Stomach (tissue), 4 donors: ENCODE data around the gene TXNRD3.

Source experiments
- CTCF ChIP-seq, 7 experiments: fragments of 450-650 bp in 4 of 7; fragments of 200-600 bp in 3 of 7; sonication (generic) in 3 of 7; IDR thresholded peaks; one replicate each; pipeline ENCODE4 v1.5.1; 2016 to 2019; ENCODE audit warnings: antibody characterized with exemption in 7 of 7, control low read depth in 2 of 7, mild to moderate bottlenecking in 1 of 7
- EP300 ChIP-seq: sonication (generic); formaldehyde crosslinking; IDR thresholded peaks from one replicate; pipeline ENCODE4 v1.6.1; 2017; ENCODE audit warnings: antibody characterized with exemption
- POLR2A ChIP-seq, 4 donors: fragments of 450-650 bp; IDR thresholded peaks; one replicate each; pipeline ENCODE4 v1.6.1; 2016; ENCODE audit warnings: antibody characterized with exemption in 4 of 4, control low read depth in 2 of 4, mild to moderate bottlenecking in 1 of 4, moderate library complexity in 1 of 4
- POLR2AphosphoS5 ChIP-seq, 3 donors: sonication (generic); formaldehyde crosslinking; IDR thresholded peaks; one replicate each; pipeline ENCODE4 v1.6.1; 2016; ENCODE audit warnings: antibody characterized with exemption in 3 of 3

DNA sequence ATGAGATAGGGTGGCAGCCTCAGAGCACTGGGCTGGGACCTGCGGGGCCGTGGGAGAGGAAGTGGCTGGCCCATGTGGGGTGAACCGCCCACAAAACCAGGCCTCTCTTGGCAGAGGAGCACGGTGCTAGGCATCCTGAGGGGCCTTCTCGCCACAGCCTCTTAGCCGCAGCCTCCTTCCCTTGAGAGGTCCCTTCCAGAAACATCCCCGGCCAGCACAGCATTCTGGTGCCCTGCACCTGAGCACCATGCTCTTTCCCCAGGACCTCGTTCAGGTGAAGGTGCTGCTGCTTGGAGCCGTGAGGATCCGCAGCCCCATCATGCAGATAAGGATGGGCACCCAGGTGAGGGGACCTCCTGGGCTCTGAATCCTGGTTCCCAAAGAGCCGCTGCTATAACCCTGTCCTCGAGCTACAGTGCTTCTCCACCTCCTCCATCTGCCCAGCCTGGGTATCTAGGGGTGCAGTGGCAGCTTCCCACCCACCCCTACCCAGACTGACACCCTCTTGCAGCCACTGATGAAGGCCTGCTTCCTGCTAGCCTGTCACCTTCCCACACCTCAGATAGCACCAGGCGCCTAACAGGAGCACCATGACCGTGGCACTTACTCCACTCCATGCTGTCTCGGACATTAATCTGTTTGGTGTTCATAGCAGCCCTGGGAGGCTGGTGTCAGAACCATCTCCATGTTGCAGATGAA is 11.2 kb upstream of the TXNRD3 start:
- TF ChIP-seq CTCF (IDR thresholded peaks at IDR 0.05) (no peak), POLR2AphosphoS5 (IDR thresholded peaks at IDR 0.05) (no peak), EP300 (no peak), POLR2A (IDR thresholded peaks at IDR 0.05) (no peak)
